HEK293 (cell line): ENCODE measurements around the gene CD300E.

ENCODE experiments used
- CTCF ChIP-seq: fragments of 450-650 bp; formaldehyde crosslinking; IDR thresholded peaks from 2 replicates; pipeline ENCODE4 v1.5.1; 2016; ENCODE audit warnings: missing biosample characterization, missing genetic modification characterization
- KLF8 ChIP-seq: fragments of 450-650 bp; formaldehyde crosslinking; IDR thresholded peaks from 2 replicates; pipeline ENCODE4 v1.5.1; 2016; ENCODE audit warnings: missing biosample characterization, missing genetic modification characterization
- REPIN1 ChIP-seq: fragments of 450-650 bp; formaldehyde crosslinking; IDR thresholded peaks from 2 replicates; pipeline ENCODE4 v1.5.1; 2017; ENCODE audit warnings: missing biosample characterization, missing genetic modification characterization, low read depth
- ZBTB10 ChIP-seq: fragments of 450-650 bp; formaldehyde crosslinking; IDR thresholded peaks from 2 replicates; pipeline ENCODE4 v1.5.1; 2016; ENCODE audit warnings: missing biosample characterization, missing genetic modification characterization
- ZBTB49 ChIP-seq: fragments of 450-650 bp; formaldehyde crosslinking; IDR thresholded peaks from 2 replicates; pipeline ENCODE4 v1.5.1; 2016; ENCODE audit warnings: missing biosample characterization, missing genetic modification characterization, low read depth
- ZNF23 ChIP-seq: fragments of 450-650 bp; formaldehyde crosslinking; IDR thresholded peaks from 2 replicates; pipeline ENCODE4 v1.5.1; 2016; ENCODE audit warnings: missing biosample characterization, missing genetic modification characterization, borderline replicate concordance
- ZNF571 ChIP-seq: fragments of 450-650 bp; formaldehyde crosslinking; IDR thresholded peaks from 2 replicates; pipeline ENCODE4 v1.5.0; 2017; ENCODE audit warnings: missing biosample characterization, missing genetic modification characterization
- ZSCAN30 ChIP-seq: fragments of 450-650 bp; IDR thresholded peaks from 2 replicates; pipeline ENCODE4 v1.5.1; 2018; ENCODE audit warnings: missing biosample characterization, mild to moderate bottlenecking, missing genetic modification characterization, moderate library complexity
- TF ChIP-seq, protein P1 (sequence below): fragments of 450-650 bp; formaldehyde crosslinking; IDR thresholded peaks from 2 replicates; pipeline ENCODE4 v1.5.1; 2016; ENCODE audit warnings: missing biosample characterization, missing genetic modification characterization
- TF ChIP-seq, protein P2 (sequence below): fragments of 450-650 bp; formaldehyde crosslinking; IDR thresholded peaks from 2 replicates; pipeline ENCODE4 v1.5.1; 2016; ENCODE audit warnings: missing biosample characterization, missing genetic modification characterization

DNA sequence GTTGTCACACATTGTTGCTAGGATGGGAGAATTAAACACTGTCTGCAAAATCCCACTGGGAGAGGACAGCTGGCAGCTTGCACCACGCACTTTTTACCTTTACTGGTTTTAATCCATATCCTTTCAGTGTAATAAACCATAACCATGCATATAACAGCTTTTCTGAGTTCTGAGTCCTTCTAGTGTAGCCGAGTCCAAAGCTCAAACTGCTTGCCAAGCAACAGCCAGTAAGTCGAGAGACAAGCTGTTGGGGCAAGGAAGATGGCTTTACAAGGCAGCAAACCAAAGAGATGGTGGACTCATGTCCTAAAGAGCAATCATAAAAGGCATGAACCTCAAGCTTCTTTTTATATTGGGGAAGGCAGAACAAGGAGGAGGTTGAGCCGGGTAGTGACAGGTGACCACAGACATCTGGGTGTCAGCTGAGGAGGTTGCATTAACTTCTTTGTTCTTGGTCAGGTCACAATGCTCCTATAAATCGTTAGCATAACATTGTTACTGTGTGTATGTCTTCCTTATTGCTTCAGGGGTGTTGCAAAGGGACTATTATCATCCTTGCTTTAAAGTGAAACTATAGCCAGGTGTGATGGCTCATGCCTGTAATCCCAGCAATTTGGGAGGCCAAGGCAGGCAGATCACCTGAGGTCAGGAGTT is 48.9 kb downstream of the CD300E start:
- TF ChIP-seq CTCF (tag by site-specific recombination): no peak
- no peak for TF ChIP-seq ZNF23 (tag by site-specific recombination)
- TF ChIP-seq ZBTB49 (tag by site-specific recombination): no peak
- no peak for TF ChIP-seq ZSCAN30
- TF ChIP-seq, protein P1, sequence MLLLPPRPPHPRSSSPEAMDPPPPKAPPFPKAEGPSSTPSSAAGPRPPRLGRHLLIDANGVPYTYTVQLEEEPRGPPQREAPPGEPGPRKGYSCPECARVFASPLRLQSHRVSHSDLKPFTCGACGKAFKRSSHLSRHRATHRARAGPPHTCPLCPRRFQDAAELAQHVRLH (tag by site-specific recombination): no peak
- TF ChIP-seq ZNF571 (tag by site-specific recombination): no peak
- TF ChIP-seq ZBTB10 (tag by site-specific recombination): no peak
- no peak for TF ChIP-seq REPIN1 (tag by site-specific recombination)
- no peak for TF ChIP-seq KLF8 (tag by site-specific recombination)
- TF ChIP-seq, protein P2, sequence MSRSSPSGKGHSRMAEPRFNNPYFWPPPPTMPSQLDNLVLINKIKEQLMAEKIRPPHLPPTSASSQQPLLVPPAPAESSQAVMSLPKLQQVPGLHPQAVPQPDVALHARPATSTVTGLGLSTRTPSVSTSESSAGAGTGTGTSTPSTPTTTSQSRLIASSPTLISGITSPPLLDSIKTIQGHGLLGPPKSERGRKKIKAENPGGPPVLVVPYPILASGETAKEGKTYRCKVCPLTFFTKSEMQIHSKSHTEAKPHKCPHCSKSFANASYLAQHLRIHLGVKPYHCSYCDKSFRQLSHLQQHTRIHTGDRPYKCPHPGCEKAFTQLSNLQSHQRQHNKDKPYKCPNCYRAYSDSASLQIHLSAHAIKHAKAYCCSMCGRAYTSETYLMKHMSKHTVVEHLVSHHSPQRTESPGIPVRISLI (tag by site-specific recombination): no peak
